Measurements from ENCODE around the gene SLC2A4.
"Not testable (repeated sequence)": the region's sequence is repeated elsewhere in the genome, so short reads cannot be mapped to it uniquely, and the experiment has no call there.

The SLC2A4 gene

DNA sequence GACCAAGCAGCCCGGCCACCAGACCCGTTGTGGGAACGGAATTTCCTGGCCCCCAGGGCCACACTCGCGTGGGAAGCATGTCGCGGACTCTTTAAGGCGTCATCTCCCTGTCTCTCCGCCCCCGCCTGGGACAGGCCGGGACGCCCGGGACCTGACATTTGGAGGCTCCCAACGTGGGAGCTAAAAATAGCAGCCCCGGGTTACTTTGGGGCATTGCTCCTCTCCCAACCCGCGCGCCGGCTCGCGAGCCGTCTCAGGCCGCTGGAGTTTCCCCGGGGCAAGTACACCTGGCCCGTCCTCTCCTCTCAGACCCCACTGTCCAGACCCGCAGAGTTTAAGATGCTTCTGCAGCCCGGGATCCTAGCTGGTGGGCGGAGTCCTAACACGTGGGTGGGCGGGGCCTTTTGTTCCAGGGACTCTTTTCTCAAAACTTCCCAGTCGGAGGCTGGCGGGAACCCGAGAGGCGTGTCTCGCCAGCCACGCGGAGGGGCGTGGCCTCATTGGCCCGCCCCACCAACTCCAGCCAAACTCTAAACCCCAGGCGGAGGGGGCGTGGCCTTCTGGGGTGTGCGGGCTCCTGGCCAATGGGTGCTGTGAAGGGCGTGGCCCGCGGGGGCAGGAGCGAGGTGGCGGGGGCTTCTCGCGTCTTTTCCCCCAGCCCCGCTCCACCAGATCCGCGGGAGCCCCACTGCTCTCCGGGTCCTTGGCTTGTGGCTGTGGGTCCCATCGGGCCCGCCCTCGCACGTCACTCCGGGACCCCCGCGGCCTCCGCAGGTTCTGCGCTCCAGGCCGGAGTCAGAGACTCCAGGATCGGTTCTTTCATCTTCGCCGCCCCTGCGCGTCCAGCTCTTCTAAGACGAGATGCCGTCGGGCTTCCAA is at the start of gene SLC2A4:
SLC2A4 (plus strand) TSS at position 645 of the 879 bp plus-strand sequence; CDS start at position 862, 217 bp downstream.
- DNase-seq = no peak

DNA sequence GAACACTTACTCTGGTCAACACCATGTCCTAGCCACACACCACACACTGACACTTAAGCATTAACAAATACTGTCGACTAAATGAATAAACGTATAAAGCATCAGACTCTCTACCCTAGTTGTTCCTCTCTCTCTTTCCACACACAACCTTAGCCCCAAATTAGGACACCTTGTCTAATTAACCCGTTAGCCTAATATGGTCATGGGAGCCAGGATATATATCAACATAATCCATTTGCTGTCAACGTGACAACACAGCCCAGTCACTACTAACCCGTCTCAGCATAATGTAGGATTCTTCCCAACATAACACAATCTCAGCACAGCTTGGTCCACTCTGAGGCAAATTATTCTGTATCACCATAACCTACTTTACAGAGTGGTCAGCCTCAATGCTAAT is 49.4 kb upstream of the SLC2A4 start:
- DNase-seq = no peak

DNA sequence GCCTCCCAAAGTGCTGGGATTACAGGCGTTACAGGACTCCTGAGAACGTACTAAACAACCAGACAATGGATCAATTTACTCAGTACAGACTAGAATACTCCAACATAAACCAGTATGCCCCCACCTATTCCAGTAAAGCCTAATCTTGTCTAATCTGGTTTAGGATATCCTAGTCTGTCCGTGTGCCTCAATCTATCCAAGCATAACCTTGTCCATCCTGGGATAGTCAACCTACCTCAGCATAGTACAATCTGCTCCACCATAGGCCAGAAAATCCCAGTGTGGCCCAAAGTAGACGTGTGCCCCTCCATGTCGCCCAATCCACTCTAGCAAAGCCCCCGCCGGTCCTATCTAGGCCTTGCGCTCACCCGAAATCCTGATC is 47.8 kb upstream of the SLC2A4 start:
- DNase-seq = no peak

- peak; percentile 78 for DNase-seq
Observed at GRCh38 chr17:7234083-7234951, 47.2 kb upstream of the SLC2A4 start, which contains the start of gene DVL2. DVL2 (minus strand) TSS chr17:7234517; CDS start chr17:7234262, 255 bp downstream.

DNA sequence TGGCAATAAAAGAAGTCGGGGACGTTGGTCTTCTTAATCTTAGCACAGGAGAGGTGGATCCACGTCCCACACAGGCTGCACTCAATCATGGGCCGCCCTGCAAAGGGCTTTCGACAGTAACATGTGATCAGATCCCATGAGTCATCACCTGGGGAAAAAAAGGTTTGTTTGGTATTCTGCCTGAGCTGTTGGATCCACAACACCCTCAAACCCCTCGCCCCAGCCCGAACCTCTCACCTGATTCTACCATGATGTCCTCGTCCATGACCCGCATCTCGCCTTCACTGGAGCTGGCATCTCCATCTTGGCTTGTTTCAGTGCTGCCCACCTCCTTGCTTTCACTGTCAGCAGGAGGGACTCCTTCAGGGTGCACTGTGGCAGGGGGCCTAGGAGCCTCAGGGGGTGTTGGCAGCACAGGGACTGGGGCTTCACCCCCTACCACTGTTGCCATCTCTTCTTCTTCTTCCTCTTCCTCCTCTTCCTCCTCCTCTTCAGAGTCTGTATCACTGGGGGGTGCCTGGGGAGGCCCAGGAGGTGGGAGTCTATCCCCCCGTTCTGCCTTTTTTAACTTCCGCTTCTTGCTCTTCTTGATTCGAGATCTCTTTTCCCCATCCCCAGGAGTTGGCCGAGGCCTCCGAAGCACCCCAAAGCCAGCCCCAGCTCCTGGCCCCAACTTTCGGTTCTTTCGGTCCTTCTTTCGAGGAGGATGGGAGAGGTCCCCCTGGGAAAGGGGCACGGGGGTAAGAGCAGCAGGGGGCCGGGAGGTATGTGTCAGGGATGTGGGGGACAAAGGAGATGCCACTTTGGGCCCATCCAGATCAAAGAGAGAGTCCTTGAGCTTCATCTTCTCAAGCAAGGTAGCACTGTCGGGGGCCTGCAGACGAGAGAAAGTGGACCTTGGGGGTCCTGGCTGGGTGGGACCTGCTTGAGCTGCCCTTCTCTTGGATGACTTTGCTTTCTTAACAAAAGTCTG is 45.5 kb upstream of the SLC2A4 start:
- no peak for DNase-seq

- DNase-seq = no peak
Observed at GRCh38 chr17:7236808-7237207, 44.7 kb upstream of the SLC2A4 start.

GRCh38 chr17:7237266-7237760 is 44.2 kb upstream of the SLC2A4 start:
- no peak for DNase-seq

- peak; percentile 19 for DNase-seq
Observed at GRCh38 chr17:7237761-7238419, 43.6 kb upstream of the SLC2A4 start.

GRCh38 chr17:7238420-7239090 is 43.0 kb upstream of the SLC2A4 start:
- DNase-seq = no peak

- peak; percentile 96 for DNase-seq
Observed at GRCh38 chr17:7239091-7240027, 42.2 kb upstream of the SLC2A4 start, which contains the start of gene PHF23. PHF23 (minus strand) TSS chr17:7239457; CDS start chr17:7239279, 178 bp downstream.

DNA sequence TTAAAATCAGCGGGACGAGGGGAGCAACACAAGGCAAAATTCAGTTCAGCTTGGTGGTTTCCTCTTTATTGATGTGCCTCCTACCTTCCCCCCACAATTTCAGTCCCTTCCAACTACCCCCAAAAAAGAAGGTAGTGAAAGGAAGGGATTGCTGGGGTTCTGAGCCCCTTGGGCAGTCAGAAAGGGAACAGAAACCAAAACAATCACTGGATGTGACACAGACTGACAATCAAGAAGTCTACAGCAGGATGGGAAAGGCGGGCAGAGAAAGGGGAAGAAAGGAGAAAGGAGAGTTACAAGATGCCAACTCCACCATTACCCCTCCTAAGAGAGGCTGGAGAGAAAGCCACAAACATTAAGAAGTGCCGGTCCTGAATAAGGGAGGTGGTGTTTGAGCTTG is 41.1 kb upstream of the SLC2A4 start:
- DNase-seq = no peak

GRCh38 chr17:7241090-7241733 is 40.3 kb upstream of the SLC2A4 start:
- no peak for DNase-seq

DNA sequence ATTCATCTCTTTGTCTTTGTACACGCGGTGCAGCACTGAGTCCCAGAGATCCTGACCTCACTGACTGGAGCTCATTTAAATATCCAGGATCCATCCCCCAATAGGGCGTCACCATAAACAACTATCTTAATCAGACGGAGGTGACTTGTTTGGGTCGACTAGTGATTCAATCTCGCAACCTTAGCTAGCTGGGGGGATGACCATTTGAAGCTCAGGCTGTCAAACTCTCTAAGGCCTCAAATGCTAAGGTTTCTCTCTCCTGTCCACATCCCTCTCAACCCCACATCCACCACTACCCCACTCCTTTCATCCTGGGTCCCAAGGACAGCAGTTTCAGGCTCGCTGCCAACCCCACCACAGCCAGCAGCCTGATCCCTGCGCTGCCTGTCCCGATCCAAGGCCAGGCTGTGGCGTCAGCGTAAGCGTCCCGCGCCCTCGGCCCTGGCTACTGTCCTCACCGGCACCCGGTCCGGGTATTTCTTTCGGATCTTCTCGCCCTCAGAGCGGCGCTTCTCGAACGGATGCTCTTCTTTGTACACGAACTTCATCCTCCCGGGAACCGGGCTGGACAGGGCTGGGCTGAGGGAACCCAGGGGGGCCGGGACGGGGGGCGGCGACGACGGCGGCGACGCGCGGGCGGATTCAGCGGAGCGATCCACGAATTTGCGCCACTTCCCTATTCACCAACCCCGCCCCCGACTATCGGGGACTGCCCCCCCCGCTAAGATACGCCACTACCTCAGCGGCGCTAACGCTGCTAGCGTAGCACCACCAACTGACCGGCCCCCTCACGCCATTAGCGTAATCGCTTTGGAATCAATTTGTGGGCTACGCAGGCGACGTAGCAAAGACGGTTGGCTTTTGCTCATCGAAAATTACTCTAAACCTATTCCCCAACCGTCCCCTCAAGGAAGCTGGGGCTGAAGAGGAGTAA is 39.5 kb upstream of the SLC2A4 start, which contains the start of gene GABARAP:
GABARAP (minus strand) TSS at position 667 of the 934 bp plus-strand sequence; CDS start at position 548, 119 bp downstream.
- DNase-seq = peak; percentile 77

DNA sequence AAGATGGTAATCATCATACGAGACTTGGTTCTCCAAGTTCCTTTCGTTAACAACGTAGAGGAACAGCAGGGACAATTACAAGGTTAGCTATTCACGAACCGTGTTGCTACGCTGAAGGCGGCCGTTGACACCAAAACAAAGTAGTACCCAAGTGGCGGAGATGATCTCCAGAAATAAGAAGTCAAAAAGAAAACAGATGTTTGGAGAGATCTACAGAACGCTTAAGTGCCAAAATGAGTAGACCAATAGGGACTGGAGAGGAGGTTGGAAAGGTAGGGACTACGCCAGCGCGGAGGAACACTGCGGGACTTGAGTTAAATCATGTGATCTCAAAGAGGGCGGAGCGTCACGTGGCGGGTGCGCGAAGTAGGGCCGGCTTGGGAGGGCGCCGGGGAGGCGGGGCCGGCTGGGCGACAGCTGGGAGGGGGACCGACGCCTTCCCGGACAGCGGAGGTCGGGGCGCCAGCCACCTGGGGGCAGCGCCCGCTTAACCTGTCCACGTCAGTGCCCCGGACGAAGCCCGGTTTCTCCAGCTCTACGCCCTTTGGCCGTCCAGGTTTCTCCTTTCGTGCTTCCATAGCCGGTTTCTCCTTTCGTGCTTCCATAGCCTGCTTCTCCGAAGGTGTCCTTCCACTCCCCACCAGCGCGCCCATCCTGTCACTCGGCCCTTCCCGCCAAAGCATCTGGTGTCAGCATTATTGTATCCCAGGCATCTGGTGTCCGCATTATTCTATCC is 38.6 kb upstream of the SLC2A4 start:
- peak; percentile 90 for DNase-seq

DNA sequence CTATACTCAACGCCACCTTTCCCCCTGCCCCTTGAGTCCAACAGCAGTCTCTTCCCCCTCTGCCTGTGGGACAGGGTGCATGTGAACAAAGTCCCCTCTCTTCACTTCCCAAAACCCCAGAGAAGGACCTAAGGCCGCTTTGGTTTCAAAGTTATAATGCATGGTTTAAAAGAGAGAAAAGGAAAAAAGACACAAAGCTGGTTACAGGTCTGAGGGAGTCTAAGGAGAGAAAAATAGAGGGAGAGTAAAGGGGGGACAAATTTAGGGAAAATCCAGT is 38.1 kb upstream of the SLC2A4 start:
- DNase-seq = no peak

DNA sequence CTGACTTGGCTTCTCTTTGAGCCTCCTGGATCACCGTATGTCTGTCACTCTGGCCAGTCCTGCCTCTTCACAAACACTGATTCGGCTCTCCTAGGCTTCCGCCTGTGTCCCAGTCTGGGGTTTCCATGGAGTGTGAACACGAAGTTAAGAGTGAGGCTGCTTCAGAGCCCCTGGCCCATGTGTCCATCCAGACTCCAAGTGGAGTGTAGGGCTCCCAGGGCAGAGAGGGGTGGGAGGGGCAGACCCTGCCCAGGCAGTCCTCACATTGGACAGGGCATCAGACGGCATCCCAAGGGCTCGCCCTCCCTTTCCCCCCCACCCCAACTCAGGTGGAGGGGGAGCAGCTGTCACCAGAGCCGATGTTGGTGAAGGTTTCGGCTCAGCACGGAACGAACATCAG is 37.7 kb upstream of the SLC2A4 start:
- DNase-seq = not testable (repeated sequence)

DNA sequence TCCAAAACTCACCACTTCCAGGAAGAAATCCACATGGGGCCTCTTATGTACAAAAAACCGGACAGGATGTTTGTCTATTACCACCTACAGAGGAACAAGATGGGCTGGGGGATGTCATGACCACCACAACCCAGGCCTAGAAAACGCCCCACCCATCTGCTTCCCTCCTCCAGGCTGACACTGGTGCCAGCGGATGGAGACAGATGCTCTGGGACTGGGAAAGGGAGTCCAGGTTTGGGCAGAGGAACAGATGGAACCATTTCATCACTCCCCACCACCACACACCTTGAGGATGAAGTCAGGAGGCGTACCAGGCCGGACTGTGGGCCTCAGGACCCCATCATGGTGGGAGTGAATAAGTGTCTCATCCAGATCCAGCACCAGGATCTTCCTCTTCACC is 34.7 kb upstream of the SLC2A4 start:
- no peak for DNase-seq

Measured in NCI-H1092 (cell line).